Activated CD8-positive, alpha-beta T cell treated with anti-CD3 and anti-CD28 coated beads for 36 hours (primary cell): ENCODE data around the gene TRAF3IP1. TPM values are rescaled to one million over a fixed set of nuclear protein-coding genes. Genes with fewer than 3 reads are reported as not detected.

Experiments used
- ATAC-seq: fragments of 200-7000 bp; cut with Tn5 transposase; one replicate; pipeline ENCODE4 v1.10.0; 2021; ENCODE audit warnings: mild to moderate bottlenecking, moderate library complexity
- CTCF ChIA-PET: fragments of 350-600 bp; sonication (Branson Sonifier 250); formaldehyde crosslinking; loops from one replicate; lab custom pipeline; 2021; ENCODE audit warnings: antibody characterized with exemption; lab: Charles Lee
- POLR2A ChIA-PET: fragments of 350-600 bp; sonication (Branson Sonifier 250); formaldehyde crosslinking; loops from one replicate; lab custom pipeline; 2021; ENCODE audit warnings: antibody characterized with exemption; lab: Charles Lee
- DNase-seq: peaks from one replicate; pipeline ENCODE4 v3.0.0-alpha.2; 2020
- H3K27ac Mint-ChIP-seq: one replicate; pipeline ENCODE4 v1.8.0; 2021; ENCODE audit warnings: mild to moderate bottlenecking, mixed read lengths
- H3K27me3 Mint-ChIP-seq: one replicate; pipeline ENCODE4 v1.8.0; 2021; ENCODE audit warnings: mixed read lengths
- H3K36me3 Mint-ChIP-seq: one replicate; pipeline ENCODE4 v1.8.0; 2021; ENCODE audit warnings: low read depth, mixed read lengths
- H3K4me1 Mint-ChIP-seq: one replicate; pipeline ENCODE4 v1.8.0; 2021; ENCODE audit warnings: low read depth, mixed read lengths
- H3K4me3 Mint-ChIP-seq: one replicate; pipeline ENCODE4 v1.8.0; 2021; ENCODE audit warnings: mild to moderate bottlenecking, moderate library complexity, mixed read lengths
- H3K9me3 Mint-ChIP-seq: one replicate; pipeline ENCODE4 v1.8.0; 2021; ENCODE audit warnings: mixed read lengths
- CTCF ChIP-seq: fragments of 200-600 bp; IDR thresholded peaks from one replicate; pipeline ENCODE4 v1.8.0; 2022; ENCODE audit warnings: antibody characterized with exemption, mild to moderate bottlenecking
- intact Hi-C: fragments of 100-400 bp; cut with micrococcal nuclease; formaldehyde crosslinking; loops from one replicate; pipeline ENCODE4 v1.10.0; 2022
- total RNA-seq, 2 experiments: library from RNA; stranded (reverse); gene quantifications; one replicate each; pipeline ENCODE4 v1.2.3, GENCODE V29; 2021

The TRAF3IP1 gene
- total RNA-seq, 2 experiments from 2014 or later, result 7.1 to 7.9 TPM

- Mint-ChIP-seq H3K27ac (no peak overlapping the region), H3K9me3 (peaks cover 4% of the 10 kb centered on the region), H3K4me3 (no peak overlapping the region), H3K36me3 (peaks cover 59% of the 10 kb centered on the region), H3K27me3 (no peaks in the 10 kb centered on the region), H3K4me1 (peaks cover 60% of the 10 kb centered on the region)
- no peak for TF ChIP-seq CTCF
- ChIA-PET POLR2A (no interaction called here), CTCF (no interaction called here)
- ATAC-seq, result no peak
- intact Hi-C loops, result no loop called here
- DNase-seq, result no peak
Observed at GRCh38 chr2:238434846-238435751, 114.8 kb downstream of the TRAF3IP1 start.

GRCh38 chr2:238435752-238436096 lies 115.4 kb downstream of the TRAF3IP1 start:
- ATAC-seq, result no peak
- no peak overlapping the region for H3K4me3 Mint-ChIP-seq
- H3K27me3 Mint-ChIP-seq, result no peaks in the 10 kb centered on the region
- intact Hi-C loops, result no loop called here
- DNase-seq, result no peak
- POLR2A ChIA-PET, result no interaction called here
- no peak overlapping the region for H3K27ac Mint-ChIP-seq
- CTCF ChIA-PET, result interaction anchor here (0.7 kb wide), 1 partner anchor 17 kb away, joined by 3 read pairs; no protein-coding TSS in a partner anchor
- H3K9me3 Mint-ChIP-seq, result no peaks in the 10 kb centered on the region
- H3K4me1 Mint-ChIP-seq, result peaks cover 60% of the 10 kb centered on the region
- no peak for TF ChIP-seq CTCF
- H3K36me3 Mint-ChIP-seq, result peaks cover 58% of the 10 kb centered on the region

- Mint-ChIP-seq H3K27ac (peak overlapping the region; percentile 84), H3K4me1 (peaks cover 65% of the 10 kb centered on the region), H3K4me3 (peak overlapping the region; percentile 37), H3K9me3 (no peaks in the 10 kb centered on the region), H3K36me3 (peaks cover 52% of the 10 kb centered on the region), H3K27me3 (no peaks in the 10 kb centered on the region)
- CTCF ChIA-PET, result interaction anchor here (0.8 to 2.4 kb wide), 5 partner anchors 8 to 82 kb away, joined by 3 to 8 read pairs (median 4); no protein-coding TSS in a partner anchor
- POLR2A ChIA-PET, result interaction anchor here (0.6 to 3.3 kb wide), 7 partner anchors 8 to 96 kb away, joined by 3 to 19 read pairs (median 4); no protein-coding TSS in a partner anchor
- ATAC-seq, result peak; percentile 94
- TF ChIP-seq CTCF, result no peak
- intact Hi-C loops, result no loop called here
- peak; percentile 84 for DNase-seq
Observed at GRCh38 chr2:238438856-238439849, 118.8 kb downstream of the TRAF3IP1 start.

GRCh38 chr2:238439917-238440316 lies 119.6 kb downstream of the TRAF3IP1 start:
- Mint-ChIP-seq H3K36me3 (peaks cover 55% of the 10 kb centered on the region), H3K4me3 (peak overlapping the region; percentile 13)

More at GRCh38 chr2:238439917-238440316, 119.6 kb downstream of the TRAF3IP1 start:
- no peak for TF ChIP-seq CTCF
- DNase-seq, result no peak
- peak; percentile 8 for ATAC-seq
- Mint-ChIP-seq H3K27me3 (no peaks in the 10 kb centered on the region), H3K4me1 (peaks cover 64% of the 10 kb centered on the region), H3K27ac (peak overlapping the region; percentile 84), H3K9me3 (no peaks in the 10 kb centered on the region)
- ChIA-PET POLR2A (interaction anchor here (0.8 to 3.3 kb wide), 4 partner anchors 9 to 34 kb away, joined by 3 to 19 read pairs (median 5); no protein-coding TSS in a partner anchor), CTCF (interaction anchor here (0.8 to 2.4 kb wide), 4 partner anchors 9 to 83 kb away, joined by 3 to 8 read pairs (median 4); no protein-coding TSS in a partner anchor)
- intact Hi-C loops, result no loop called here
